HepG2 (cell line): ENCODE measurements around the gene PNPLA3. TPM values are rescaled to one million over a fixed set of nuclear protein-coding genes. Genes with fewer than 3 reads are reported as not detected.

Source experiments
- ATAC-seq: fragments of 200-7000 bp; cut with Tn5 transposase; 3 replicates; pipeline ENCODE4 v1.9.1; 2020; ENCODE audit warnings: mild to moderate bottlenecking, moderate library complexity
- BruUV-seq: library from RNA; stranded (reverse); fragments of 400-500 nt; replicated peaks from 2 replicates; lab custom pipeline; 2021; lab: Mats Ljungman, UMichigan
- CTCF ChIA-PET: fragments of 300-600 bp; formaldehyde crosslinking; extraction: SDS; loops from one replicate; lab custom pipeline; 2021; ENCODE audit warnings: low total read pairs, inconsistent platforms, low intra/inter-chr PET ratio; lab: Yijun Ruan, JAX
- POLR2A ChIA-PET: fragments of 350-600 bp; sonication (Branson Sonifier 250); formaldehyde crosslinking; loops from one replicate; lab custom pipeline; 2020; ENCODE audit warnings: antibody characterized with exemption, inconsistent platforms; lab: Yijun Ruan, JAX
- DNase-seq: peaks from one replicate; pipeline ENCODE4 v3.0.0-alpha.2; 2015; ENCODE audit warnings: low spot score
- FAIRE-seq: peaks from 3 replicates; lab custom pipeline; 2011; peaks lifted over from hg19 to GRCh38; lab: Jason Lieb, UNC
- H2AFZ ChIP-seq: one replicate; pipeline ENCODE4 v1.6.1; 2011; ENCODE audit warnings: low read length, inconsistent platforms
- H3K27ac ChIP-seq: fragments of 300-600 bp; 3 replicates; pipeline ENCODE4 v1.8.0; 2011; ENCODE audit warnings: mixed run types, mild to moderate bottlenecking, mixed read lengths, low read length, inconsistent platforms; ENCODE audit not compliant: insufficient read depth; ENCODE audit errors: extremely low read length
- H3K27me3 ChIP-seq, 2 experiments: fragments of 200-600 bp in 1 of 2; 2 replicates in 1 of 2; 3 replicates in 1 of 2; pipeline versions ENCODE4 v1.6.0 to v1.8.0; 2011; ENCODE audit warnings: low read length in 2 of 2, mild to moderate bottlenecking in 2 of 2, moderate library complexity in 2 of 2, inconsistent platforms in 1 of 2; ENCODE audit not compliant: insufficient read depth in 2 of 2, control insufficient read depth in 1 of 2
- H3K36me3 ChIP-seq, 2 experiments: fragments of 200-600 bp in 1 of 2; replicated peaks in 1 of 2; 2 replicates in 1 of 2; 3 replicates in 1 of 2; pipeline versions ENCODE4 v1.5.1 to v1.8.0; 2011; ENCODE audit warnings: low read length in 2 of 2, inconsistent platforms in 1 of 2; ENCODE audit not compliant: insufficient read depth in 2 of 2, control insufficient read depth in 1 of 2
- H3K4me1 ChIP-seq: 2 replicates; pipeline ENCODE4 v1.5.1; 2012; ENCODE audit warnings: low read length, inconsistent platforms; ENCODE audit not compliant: insufficient read depth
- H3K4me2 ChIP-seq: 2 replicates; pipeline ENCODE4 v1.6.0; 2011; ENCODE audit warnings: low read depth, low read length, inconsistent platforms
- H3K4me3 ChIP-seq, 3 experiments: fragments of 200-600 bp in 1 of 3; sonication (generic), shearing (Covaris generic) in 1 of 3; replicated peaks in 1 of 3; 2 replicates each; pipeline ENCODE4 v1.5.1; 2011 to 2016; ENCODE audit warnings: low read length in 3 of 3, inconsistent platforms in 2 of 3, low read depth in 2 of 3, mild to moderate bottlenecking in 2 of 3, control low read depth in 1 of 3, mixed read lengths in 1 of 3; ENCODE audit not compliant: insufficient read depth in 1 of 3
- H3K79me2 ChIP-seq: one replicate; pipeline ENCODE4 v1.6.1; 2011; ENCODE audit warnings: low read length, inconsistent platforms; ENCODE audit not compliant: insufficient read depth
- H3K9ac ChIP-seq: 2 replicates; pipeline ENCODE4 v1.6.0; 2011; ENCODE audit warnings: mild to moderate bottlenecking, low read depth, low read length, inconsistent platforms; ENCODE audit not compliant: insufficient read depth
- H3K9me3 ChIP-seq: 2 replicates; pipeline ENCODE4 v1.5.1; 2012; ENCODE audit warnings: mild to moderate bottlenecking, low read length
- H4K20me1 ChIP-seq: 2 replicates; pipeline ENCODE4 v1.6.0; 2011; ENCODE audit warnings: inconsistent platforms, mild to moderate bottlenecking, low read length, moderate library complexity; ENCODE audit not compliant: insufficient read depth
- HNF1A ChIP-seq, 2 experiments: sonication (generic) in 1 of 2; formaldehyde crosslinking in 1 of 2; IDR thresholded peaks; 2 replicates each; pipeline versions ENCODE4 v1.4.0 to v1.6.1; 2016 to 2020; ENCODE audit warnings: borderline replicate concordance in 1 of 2, low read depth in 1 of 2, mild to moderate bottlenecking in 1 of 2, missing genetic modification reagents in 1 of 2
- HNRNPUL1 ChIP-seq: fragments of 200-400 bp; formaldehyde crosslinking; IDR thresholded peaks from 2 replicates; pipeline ENCODE4 v1.6.1; 2017; ENCODE audit warnings: low read depth, mild to moderate bottlenecking, low read length, moderate library complexity
- IRF9 ChIP-seq: sonication (generic); formaldehyde crosslinking; IDR thresholded peaks from 2 replicates; pipeline ENCODE4 v1.8.0; 2022; ENCODE audit warnings: missing genetic modification reagents, mild to moderate bottlenecking, borderline replicate concordance
- NONO ChIP-seq, 2 experiments: fragments of 450-650 bp in 1 of 2; sonication (generic) in 1 of 2; formaldehyde crosslinking in 1 of 2; IDR thresholded peaks in 1 of 2; conservative IDR thresholded peaks in 1 of 2; 2 replicates each; pipeline versions ENCODE4 v1.6.1 to v1.8.0; 2017 to 2022; ENCODE audit warnings: mild to moderate bottlenecking in 1 of 2, missing genetic modification reagents in 1 of 2, moderate library complexity in 1 of 2
- ONECUT2 ChIP-seq: sonication (generic); formaldehyde crosslinking; IDR thresholded peaks from 2 replicates; pipeline ENCODE4 v1.4.0; 2020; ENCODE audit warnings: missing genetic modification reagents
- U2AF1 ChIP-seq: fragments of 200-400 bp; formaldehyde crosslinking; optimal IDR thresholded peaks from 2 replicates; pipeline ENCODE3; 2017; ENCODE audit warnings: mild to moderate bottlenecking, low read depth, low read length
- ZGPAT ChIP-seq: IDR thresholded peaks from 2 replicates; pipeline ENCODE4 v1.6.1; 2016; ENCODE audit warnings: mild to moderate bottlenecking
- ZMYM2 ChIP-seq: sonication (generic); formaldehyde crosslinking; IDR thresholded peaks from 2 replicates; pipeline ENCODE4 v1.8.0; 2022; ENCODE audit warnings: mild to moderate bottlenecking, missing genetic modification reagents
- ZNF276 ChIP-seq: sonication (generic); formaldehyde crosslinking; IDR thresholded peaks from 2 replicates; pipeline ENCODE4 v1.4.0; 2020; ENCODE audit warnings: mild to moderate bottlenecking, low read depth, missing genetic modification reagents
- ZNF317 ChIP-seq: sonication (generic); formaldehyde crosslinking; IDR thresholded peaks from 2 replicates; pipeline ENCODE4 v1.5.0; 2020; ENCODE audit warnings: mild to moderate bottlenecking, missing genetic modification reagents
- ZNF343 ChIP-seq: sonication (generic); formaldehyde crosslinking; IDR thresholded peaks from 2 replicates; pipeline ENCODE4 v1.4.0; 2020; ENCODE audit warnings: mild to moderate bottlenecking, missing genetic modification reagents
- ZNF44 ChIP-seq: sonication (generic); formaldehyde crosslinking; IDR thresholded peaks from 2 replicates; pipeline ENCODE4 v1.5.1; 2020; ENCODE audit warnings: mild to moderate bottlenecking, missing genetic modification reagents
- WGBS: methylation state at CpG from one replicate; pipeline ENCODE4 v1.1.6; 2017; ENCODE audit warnings: low lambda C conversion rate; 5-methylcytosine and 5-hydroxymethylcytosine counted together
- in situ Hi-C: cut with HindIII; loops from 2 replicates; pipeline ENCODE4 v1.10.0; 2017; ENCODE audit warnings: low pct_unique_long_range_greater_than_20kb; ENCODE audit not compliant: extremely low pct_ligation_motif_present
- intact Hi-C: fragments of 100-400 bp; cut with micrococcal nuclease; formaldehyde crosslinking; loops from one replicate; pipeline ENCODE4 v1.10.0; 2022; ENCODE audit not compliant: unreplicated experiment
- polyA plus RNA-seq, 8 experiments: library from polyadenylated mRNA; depleted of rRNA in 3 of 8; stranded (reverse) in 7 of 8; unstranded in 1 of 8; fragments of >200 nt; fragmentation: Illumina TruSeq in 4 of 8; extraction: Trizol in 4 of 8; gene quantifications; 2 replicates each; pipeline versions ENCODE4 v1.2.1 to v1.2.3, GENCODE V29; 2011 to 2016; ENCODE audit warnings: low read depth in 4 of 8, missing spikeins in 1 of 8, mixed read lengths in 1 of 8; ENCODE audit not compliant: insufficient read depth in 1 of 8
- total RNA-seq, 5 experiments: library from RNA; depleted of rRNA; stranded (reverse); fragments of >200 nt; fragmentation: Illumina TruSeq; extraction: Trizol; gene quantifications; 2 replicates each; pipeline ENCODE4 v1.2.3, GENCODE V29; 2016; ENCODE audit warnings: low read depth in 1 of 5

PNPLA3 gene
- total and polyA plus RNA-seq, 2 of the 13 experiments (the other 11 are each of a cell fraction or from before 2014, with no cell fraction given) = 16.9 to 19.8 TPM

GRCh38 chr22:43969989-43970755 lies 46.6 kb downstream of the PNPLA3 start:
- Histone ChIP-seq H3K27ac (no peak overlapping the region), H3K9me3 (no peaks in the 10 kb centered on the region), H3K4me2 (no peak overlapping the region), H3K4me1 (no peaks in the 10 kb centered on the region), H3K4me3 (no peak overlapping the region), H3K79me2 (no peaks in the 10 kb centered on the region), H3K36me3 (peaks cover 38 to 83% of the 10 kb centered on the region in 2 experiments), H3K9ac (no peak overlapping the region), H4K20me1 (no peaks in the 10 kb centered on the region), H2AFZ (no peak overlapping the region), H3K27me3 (no peaks in the 10 kb centered on the region)
- in situ Hi-C loops = no loop called here
- intact Hi-C loops = no loop called here
- ATAC-seq (no peak), DNase-seq (no peak), FAIRE-seq (no peak)
- BruUV-seq = no TSS peak
- POLR2A ChIA-PET = no interaction called here
- CTCF ChIA-PET = no interaction called here
- 100% methylated on average over 4 of the region's 8 CpGs for WGBS
- TF ChIP-seq ZNF276 (CRISPR knock-in tag) (no peak), ZNF343 (CRISPR knock-in tag) (no peak), IRF9 (no peak), NONO (IDR thresholded peaks at IDR 0.05) (no peak), NONO (CRISPR knock-in tag; conservative IDR thresholded peaks at IDR 0.05) (no peak), ZNF317 (CRISPR knock-in tag) (no peak), U2AF1 (no peak), ZGPAT (CRISPR knock-in tag) (no peak), ZNF44 (CRISPR knock-in tag) (no peak), HNRNPUL1 (no peak), HNF1A (IDR thresholded peaks at IDR 0.05; ENCODE audit: low read depth) (no peak), HNF1A (CRISPR knock-in tag; IDR thresholded peaks at IDR 0.05; ENCODE audit: borderline replicate concordance) (no peak), ONECUT2 (CRISPR knock-in tag) (no peak), ZMYM2 (no peak)
